ENCODE results near the gene CD22. TPM values are rescaled to one million over a fixed set of nuclear protein-coding genes. Genes with fewer than 3 reads are reported as not detected.

CD22 gene
- polyA plus RNA-seq, 2 donors = 0.71 to 1.2 TPM

GRCh38 chr19:35346193-35347052 lies 17.4 kb downstream of the CD22 start:
- Histone ChIP-seq H3K9me3 (ENCODE audit: control insufficient read depth in 2 of 2, insufficient read depth in 1 of 2, low read depth in 1 of 2, low read length in 1 of 2) (no peaks in the 10 kb centered on the region), H3K4me1 (ENCODE audit: control insufficient read depth in 2 of 2, insufficient read depth in 2 of 2, low read length in 1 of 2) (peaks cover 0 to 4% of the 10 kb centered on the region in 2 donors), H3K27ac (ENCODE audit: low read depth in 2 of 2, low read length in 1 of 2) (no peak overlapping the region), H3K36me3 (ENCODE audit: control insufficient read depth in 2 of 2, insufficient read depth in 2 of 2, low read length in 1 of 2) (no peaks in the 10 kb centered on the region), H3K27me3 (ENCODE audit: control insufficient read depth in 1 of 2, insufficient read depth in 2 of 2, low read length in 2 of 2) (no peaks in the 10 kb centered on the region), H3K4me3 (ENCODE audit: low read depth in 1 of 2, low read length in 2 of 2) (no peak overlapping the region)
- 58 to 67% methylated on average over 28 of the region's 28 CpGs for WGBS, 2 donors

GRCh38 chr19:35347171-35347929 lies 18.4 kb downstream of the CD22 start, which contains the start of gene FFAR1:
Gene FFAR1, plus strand, starts transcription at chr19:35347902. Its CDS starts 3,650 bp downstream, at chr19:35351552.
- no peak within 1 kb of the TSS for H3K27ac ChIP-seq (ENCODE audit: low read depth in 2 of 2, low read length in 1 of 2)
- H3K4me1 ChIP-seq (ENCODE audit: control insufficient read depth in 2 of 2, insufficient read depth in 2 of 2, low read length in 1 of 2) = peaks cover 0 to 4% of the 10 kb centered on the region in 2 donors
- WGBS, 2 donors = 58 to 62% methylated on average over 18 of the region's 18 CpGs
- H3K4me3 ChIP-seq (ENCODE audit: low read depth in 1 of 2, low read length in 2 of 2) = no peak within 1 kb of the TSS
- no peaks in the 10 kb centered on the region for H3K36me3 ChIP-seq (ENCODE audit: control insufficient read depth in 2 of 2, insufficient read depth in 2 of 2, low read length in 1 of 2)
- H3K27me3 ChIP-seq (ENCODE audit: control insufficient read depth in 1 of 2, insufficient read depth in 2 of 2, low read length in 2 of 2) = no peaks in the 10 kb centered on the region
- H3K9me3 ChIP-seq (ENCODE audit: control insufficient read depth in 2 of 2, insufficient read depth in 1 of 2, low read depth in 1 of 2, low read length in 1 of 2) = no peaks in the 10 kb centered on the region

DNA sequence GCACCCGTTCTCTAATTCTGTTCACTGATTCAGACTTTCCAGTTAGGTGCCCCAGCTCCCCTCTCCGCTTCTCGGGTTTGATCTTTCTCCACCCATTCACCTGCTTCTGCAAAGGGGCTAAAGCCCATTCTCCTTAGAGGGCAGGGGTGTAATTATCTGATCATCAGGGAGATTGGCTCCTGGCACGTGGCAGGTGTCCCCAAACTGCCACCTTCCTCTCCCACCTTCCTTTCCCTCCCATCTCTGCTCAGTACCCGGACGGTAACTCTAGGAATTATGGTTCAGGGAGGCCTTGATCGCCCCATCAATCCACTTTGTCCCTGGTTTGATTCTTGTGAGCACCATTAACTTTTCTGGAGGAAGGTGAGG lies 18.9 kb downstream of the CD22 start:
- no peaks in the 10 kb centered on the region for H3K27me3 ChIP-seq (ENCODE audit: control insufficient read depth in 1 of 2, insufficient read depth in 2 of 2, low read length in 2 of 2)
- 71 to 75% methylated on average over 7 of the region's 7 CpGs for WGBS, 2 donors
- no peak overlapping the region for H3K27ac ChIP-seq (ENCODE audit: low read depth in 2 of 2, low read length in 1 of 2)
- H3K36me3 ChIP-seq (ENCODE audit: control insufficient read depth in 2 of 2, insufficient read depth in 2 of 2, low read length in 1 of 2) = no peaks in the 10 kb centered on the region
- no peaks in the 10 kb centered on the region for H3K9me3 ChIP-seq (ENCODE audit: control insufficient read depth in 2 of 2, insufficient read depth in 1 of 2, low read depth in 1 of 2, low read length in 1 of 2)
- H3K4me3 ChIP-seq (ENCODE audit: low read depth in 1 of 2, low read length in 2 of 2) = no peak overlapping the region
- peaks cover 0 to 4% of the 10 kb centered on the region in 2 donors for H3K4me1 ChIP-seq (ENCODE audit: control insufficient read depth in 2 of 2, insufficient read depth in 2 of 2, low read length in 1 of 2)

- Histone ChIP-seq H3K36me3 (ENCODE audit: control insufficient read depth in 2 of 2, insufficient read depth in 2 of 2, low read length in 1 of 2) (no peaks in the 10 kb centered on the region), H3K4me3 (ENCODE audit: low read depth in 1 of 2, low read length in 2 of 2) (no peak overlapping the region), H3K27me3 (ENCODE audit: control insufficient read depth in 1 of 2, insufficient read depth in 2 of 2, low read length in 2 of 2) (no peaks in the 10 kb centered on the region), H3K4me1 (ENCODE audit: control insufficient read depth in 2 of 2, insufficient read depth in 2 of 2, low read length in 1 of 2) (peaks cover 0 to 4% of the 10 kb centered on the region in 2 donors), H3K9me3 (ENCODE audit: control insufficient read depth in 2 of 2, insufficient read depth in 1 of 2, low read depth in 1 of 2, low read length in 1 of 2) (no peaks in the 10 kb centered on the region), H3K27ac (ENCODE audit: low read depth in 2 of 2, low read length in 1 of 2) (no peak overlapping the region)
- WGBS, 2 donors = 78 to 79% methylated on average over 18 of the region's 18 CpGs
Observed at GRCh38 chr19:35348911-35349611, 20.1 kb downstream of the CD22 start.

- Histone ChIP-seq H3K9me3 (ENCODE audit: control insufficient read depth in 2 of 2, insufficient read depth in 1 of 2, low read depth in 1 of 2, low read length in 1 of 2) (no peaks in the 10 kb centered on the region), H3K27me3 (ENCODE audit: control insufficient read depth in 1 of 2, insufficient read depth in 2 of 2, low read length in 2 of 2) (no peaks in the 10 kb centered on the region)
- WGBS, 2 donors = 76 to 77% methylated on average over 16 to 17 of the region's 17 CpGs
Observed at GRCh38 chr19:35349614-35350521, 20.9 kb downstream of the CD22 start.

GRCh38 chr19:35350591-35350990 lies 21.6 kb downstream of the CD22 start:
- no peak overlapping the region for H3K4me3 ChIP-seq (ENCODE audit: low read depth in 1 of 2, low read length in 2 of 2)
- H3K36me3 ChIP-seq (ENCODE audit: control insufficient read depth in 2 of 2, insufficient read depth in 2 of 2, low read length in 1 of 2) = no peaks in the 10 kb centered on the region
- no peaks in the 10 kb centered on the region for H3K9me3 ChIP-seq (ENCODE audit: control insufficient read depth in 2 of 2, insufficient read depth in 1 of 2, low read depth in 1 of 2, low read length in 1 of 2)
- WGBS, 2 donors = 76 to 86% methylated on average over 7 of the region's 7 CpGs
- no peaks in the 10 kb centered on the region for H3K27me3 ChIP-seq (ENCODE audit: control insufficient read depth in 1 of 2, insufficient read depth in 2 of 2, low read length in 2 of 2)
- H3K4me1 ChIP-seq (ENCODE audit: control insufficient read depth in 2 of 2, insufficient read depth in 2 of 2, low read length in 1 of 2) = no peaks in the 10 kb centered on the region
- no peak overlapping the region for H3K27ac ChIP-seq (ENCODE audit: low read depth in 2 of 2, low read length in 1 of 2)

More at GRCh38 chr19:35349614-35350521, 20.9 kb downstream of the CD22 start:
- no peaks in the 10 kb centered on the region for H3K36me3 ChIP-seq (ENCODE audit: control insufficient read depth in 2 of 2, insufficient read depth in 2 of 2, low read length in 1 of 2)
- H3K27ac ChIP-seq (ENCODE audit: low read depth in 2 of 2, low read length in 1 of 2) = no peak overlapping the region
- no peaks in the 10 kb centered on the region for H3K4me1 ChIP-seq (ENCODE audit: control insufficient read depth in 2 of 2, insufficient read depth in 2 of 2, low read length in 1 of 2)
- no peak overlapping the region for H3K4me3 ChIP-seq (ENCODE audit: low read depth in 1 of 2, low read length in 2 of 2)

DNA sequence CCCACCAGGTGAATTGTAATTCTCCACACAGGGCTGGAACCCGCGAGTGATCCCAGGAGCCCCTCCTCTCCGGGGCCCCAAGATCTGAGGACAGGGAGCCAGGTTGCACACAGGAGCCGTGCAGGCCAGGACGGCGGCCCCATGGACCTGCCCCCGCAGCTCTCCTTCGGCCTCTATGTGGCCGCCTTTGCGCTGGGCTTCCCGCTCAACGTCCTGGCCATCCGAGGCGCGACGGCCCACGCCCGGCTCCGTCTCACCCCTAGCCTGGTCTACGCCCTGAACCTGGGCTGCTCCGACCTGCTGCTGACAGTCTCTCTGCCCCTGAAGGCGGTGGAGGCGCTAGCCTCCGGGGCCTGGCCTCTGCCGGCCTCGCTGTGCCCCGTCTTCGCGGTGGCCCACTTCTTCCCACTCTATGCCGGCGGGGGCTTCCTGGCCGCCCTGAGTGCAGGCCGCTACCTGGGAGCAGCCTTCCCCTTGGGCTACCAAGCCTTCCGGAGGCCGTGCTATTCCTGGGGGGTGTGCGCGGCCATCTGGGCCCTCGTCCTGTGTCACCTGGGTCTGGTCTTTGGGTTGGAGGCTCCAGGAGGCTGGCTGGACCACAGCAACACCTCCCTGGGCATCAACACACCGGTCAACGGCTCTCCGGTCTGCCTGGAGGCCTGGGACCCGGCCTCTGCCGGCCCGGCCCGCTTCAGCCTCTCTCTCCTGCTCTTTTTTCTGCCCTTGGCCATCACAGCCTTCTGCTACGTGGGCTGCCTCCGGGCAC lies 22.6 kb downstream of the CD22 start:
- H3K4me1 ChIP-seq (ENCODE audit: control insufficient read depth in 2 of 2, insufficient read depth in 2 of 2, low read length in 1 of 2) = no peaks in the 10 kb centered on the region
- H3K9me3 ChIP-seq (ENCODE audit: control insufficient read depth in 2 of 2, insufficient read depth in 1 of 2, low read depth in 1 of 2, low read length in 1 of 2) = no peaks in the 10 kb centered on the region
- H3K27me3 ChIP-seq (ENCODE audit: control insufficient read depth in 1 of 2, insufficient read depth in 2 of 2, low read length in 2 of 2) = no peaks in the 10 kb centered on the region
- H3K4me3 ChIP-seq (ENCODE audit: low read depth in 1 of 2, low read length in 2 of 2) = no peak overlapping the region
- H3K27ac ChIP-seq (ENCODE audit: low read depth in 2 of 2, low read length in 1 of 2) = no peak overlapping the region
- 90 to 94% methylated on average over 42 to 47 of the region's 47 CpGs for WGBS, 2 donors
- H3K36me3 ChIP-seq (ENCODE audit: control insufficient read depth in 2 of 2, insufficient read depth in 2 of 2, low read length in 1 of 2) = no peaks in the 10 kb centered on the region

GRCh38 chr19:35352177-35352447 lies 23.1 kb downstream of the CD22 start:
- Histone ChIP-seq H3K9me3 (ENCODE audit: control insufficient read depth in 2 of 2, insufficient read depth in 1 of 2, low read depth in 1 of 2, low read length in 1 of 2) (no peaks in the 10 kb centered on the region), H3K27ac (ENCODE audit: low read depth in 2 of 2, low read length in 1 of 2) (no peak overlapping the region), H3K4me1 (ENCODE audit: control insufficient read depth in 2 of 2, insufficient read depth in 2 of 2, low read length in 1 of 2) (no peaks in the 10 kb centered on the region), H3K4me3 (ENCODE audit: low read depth in 1 of 2, low read length in 2 of 2) (no peak overlapping the region), H3K27me3 (ENCODE audit: control insufficient read depth in 1 of 2, insufficient read depth in 2 of 2, low read length in 2 of 2) (no peaks in the 10 kb centered on the region), H3K36me3 (ENCODE audit: control insufficient read depth in 2 of 2, insufficient read depth in 2 of 2, low read length in 1 of 2) (no peaks in the 10 kb centered on the region)
- 83 to 85% methylated on average over 18 of the region's 18 CpGs for WGBS, 2 donors
